Measurements from ENCODE around the gene CADPS2.

CADPS2 gene

DNA sequence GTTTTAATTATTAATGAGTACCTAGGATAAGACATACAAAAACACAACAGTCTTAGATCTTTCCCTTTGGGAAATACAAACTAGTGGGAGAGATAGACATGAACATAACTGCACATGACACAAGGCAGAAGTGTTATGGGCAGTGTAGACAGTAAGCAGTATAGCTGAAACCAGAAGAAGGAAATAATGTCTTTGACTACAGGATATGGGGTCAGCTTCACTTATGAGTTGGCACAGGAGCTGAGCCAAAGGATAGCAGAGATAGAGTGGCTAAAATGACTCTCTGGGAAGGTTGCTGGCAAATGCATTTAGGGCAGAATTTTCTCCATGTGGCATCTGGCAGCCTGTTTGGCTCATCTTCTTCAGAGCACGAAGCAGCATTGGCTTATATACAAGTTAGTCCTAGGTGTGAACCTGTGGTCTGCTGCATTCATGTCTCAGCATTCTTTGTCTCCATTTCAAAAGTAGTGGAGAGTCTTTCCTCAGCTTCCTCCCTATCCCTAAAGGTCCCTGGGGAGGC, 521.4 kb downstream of the CADPS2 start:
- DNase-seq (ENCODE audit: low read depth) = no peak

DNA sequence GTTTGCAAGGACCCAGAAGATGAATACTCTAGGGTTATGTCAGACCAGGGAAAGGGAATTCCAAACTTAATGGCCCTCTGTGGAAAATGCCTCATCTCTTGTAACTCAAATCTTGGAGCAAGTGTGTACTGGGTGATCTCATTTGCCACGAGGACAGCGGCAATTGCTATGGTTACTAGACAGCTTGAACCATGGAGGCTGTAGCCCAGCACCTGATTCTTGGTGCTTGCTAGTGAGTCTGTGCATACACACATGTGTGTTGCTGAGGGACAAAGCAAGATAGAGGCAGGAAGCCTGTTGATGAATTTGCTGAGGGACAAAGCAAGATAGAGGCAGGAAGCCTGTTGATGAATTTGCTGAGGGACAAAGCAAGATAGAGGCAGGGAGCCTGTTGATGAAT, 523.1 kb downstream of the CADPS2 start:
- no peak for DNase-seq (ENCODE audit: low read depth)

DNA sequence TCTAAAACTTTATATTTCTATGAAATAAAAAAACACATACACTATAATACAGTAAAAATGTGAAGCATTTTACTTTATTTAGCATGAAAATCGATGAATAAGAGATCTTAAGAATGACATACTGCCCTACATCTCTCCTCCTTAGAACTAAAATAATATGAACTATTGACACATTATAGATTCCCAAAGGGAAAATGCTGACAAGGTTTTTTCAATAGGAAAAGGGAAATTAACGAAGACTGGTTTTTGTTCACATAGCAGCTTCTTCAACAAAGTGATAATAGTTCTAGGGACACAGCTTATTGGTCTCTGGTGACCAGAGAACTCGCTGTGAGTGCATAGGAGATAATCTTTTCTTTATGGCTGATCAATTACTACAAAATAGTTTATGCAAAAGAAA, 523.8 kb downstream of the CADPS2 start:
- DNase-seq (ENCODE audit: low read depth) = no peak

DNA sequence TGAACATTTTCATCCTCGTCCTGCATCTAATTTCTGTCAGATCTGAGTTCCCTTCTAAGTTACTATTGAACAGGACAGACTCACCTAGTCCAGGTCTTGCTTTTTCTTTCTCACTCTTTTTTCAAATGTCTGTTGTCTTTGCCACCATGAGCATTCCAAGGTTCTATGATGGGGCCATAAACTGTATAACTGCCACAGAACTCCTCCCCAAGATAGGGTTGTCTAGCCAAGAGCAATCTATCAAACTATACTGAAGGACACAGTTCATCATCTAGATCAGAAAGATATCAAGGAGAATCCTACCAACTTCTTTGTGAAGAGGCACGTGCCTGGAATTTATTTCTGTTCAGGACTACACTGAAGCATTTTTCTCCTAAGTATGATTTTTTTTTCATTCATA, 531.6 kb downstream of the CADPS2 start:
- no peak for DNase-seq (ENCODE audit: low read depth)

DNA sequence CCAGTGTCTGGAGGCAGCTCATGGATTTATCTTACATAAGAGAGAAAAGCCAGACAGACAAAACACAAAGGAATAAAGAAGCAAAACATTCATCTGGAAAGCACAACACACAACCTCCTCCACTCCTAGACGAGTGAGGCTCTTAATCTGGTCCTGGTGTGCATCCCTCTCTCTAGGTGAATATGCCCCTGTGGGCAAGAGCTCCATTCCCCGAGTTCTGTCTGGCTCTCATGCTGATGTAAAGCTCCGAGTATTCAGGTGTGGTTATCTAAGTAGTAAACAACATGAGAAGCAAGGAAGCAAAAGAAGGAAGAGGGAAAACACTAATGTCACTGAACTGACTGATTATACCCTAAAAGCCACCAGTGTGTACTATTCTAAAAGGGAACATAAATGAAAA, 533.8 kb downstream of the CADPS2 start:
- DNase-seq (ENCODE audit: low read depth) = no peak

DNA sequence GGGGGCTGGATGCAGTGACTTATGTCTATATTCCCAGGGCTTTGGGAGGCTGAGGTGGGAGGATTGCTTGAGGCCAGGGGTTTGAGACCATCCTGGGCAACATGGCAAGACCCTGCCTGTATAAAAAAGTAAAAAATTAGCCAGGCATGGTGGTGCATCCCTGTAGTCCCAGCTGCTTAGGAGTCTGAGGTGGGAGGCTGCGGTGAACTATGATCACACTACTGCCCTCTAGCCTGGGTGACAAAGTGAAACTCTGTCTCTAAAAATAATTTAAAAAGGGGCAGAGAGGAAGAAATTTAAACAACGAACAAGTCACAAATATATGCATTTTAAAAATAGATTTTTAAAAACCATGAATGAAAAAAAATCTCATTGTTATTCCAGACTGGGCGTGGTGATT, 535.6 kb downstream of the CADPS2 start:
- DNase-seq (ENCODE audit: low read depth) = no peak

DNA sequence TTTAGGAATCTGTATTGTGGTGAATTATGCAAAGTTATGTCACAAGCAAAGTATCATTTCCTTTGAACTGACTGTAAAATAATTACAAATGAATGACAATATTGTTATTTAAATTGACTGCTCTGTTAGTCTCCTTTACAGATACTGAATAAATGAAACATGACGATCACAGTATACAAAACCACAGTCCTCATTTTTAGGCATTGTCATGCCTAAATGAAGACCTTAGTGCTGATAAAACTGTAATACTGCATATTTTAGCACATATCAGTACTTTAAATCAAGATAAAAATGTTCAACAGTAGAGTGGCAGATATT, 542.0 kb downstream of the CADPS2 start:
- DNase-seq (ENCODE audit: low read depth) = no peak

DNA sequence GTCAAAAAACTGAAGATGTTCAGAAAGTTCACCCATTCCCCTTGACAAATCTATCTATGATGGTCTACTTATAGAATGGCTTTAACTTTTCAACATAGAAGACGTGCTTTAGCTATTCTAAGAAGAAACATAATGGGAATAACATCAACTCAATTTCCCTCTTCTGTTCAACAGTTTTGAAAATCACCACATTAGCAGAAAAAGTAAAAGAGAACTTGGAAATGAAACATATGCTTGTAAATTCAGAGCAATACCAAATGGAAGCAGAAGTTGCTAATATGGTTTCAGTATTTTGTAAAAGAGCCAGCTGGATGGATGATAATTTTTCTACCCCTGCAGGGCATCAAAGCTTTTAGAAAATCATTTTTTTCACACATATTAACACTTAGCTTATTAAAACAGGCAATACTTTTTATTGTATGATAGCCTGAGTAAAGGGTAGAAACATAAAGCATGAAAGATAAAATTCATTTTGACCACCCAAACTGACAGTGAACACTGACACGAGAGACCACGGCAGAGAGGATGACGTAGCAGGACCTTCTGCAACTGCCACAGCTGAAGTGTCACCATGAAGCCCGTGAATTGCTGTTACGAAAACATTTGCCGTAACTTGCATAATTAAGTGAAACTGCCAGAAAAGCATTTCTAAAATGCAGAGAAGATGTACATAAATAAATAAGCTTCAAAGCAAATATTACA, 542.5 kb downstream of the CADPS2 start:
- no peak for DNase-seq (ENCODE audit: low read depth)

DNA sequence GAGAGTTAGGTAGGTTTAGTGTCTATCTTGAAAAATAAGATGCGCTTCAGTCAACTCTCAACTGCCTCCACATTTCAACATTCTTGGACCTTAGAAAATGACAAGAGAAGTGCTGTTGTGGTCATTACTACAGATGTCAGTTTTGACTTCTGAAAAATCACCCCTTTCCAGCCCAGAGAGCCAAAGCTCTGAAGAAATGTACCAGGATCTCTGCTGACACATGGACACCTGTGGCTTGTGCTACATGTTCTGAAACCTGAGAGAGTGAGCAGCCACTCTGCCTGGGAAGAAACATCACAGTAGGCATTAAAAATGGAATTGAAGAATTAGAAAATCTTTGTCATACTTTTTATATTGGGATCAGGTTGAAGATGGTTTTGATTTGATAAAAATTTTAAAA, 545.8 kb downstream of the CADPS2 start:
- no peak for DNase-seq (ENCODE audit: low read depth)

DNA sequence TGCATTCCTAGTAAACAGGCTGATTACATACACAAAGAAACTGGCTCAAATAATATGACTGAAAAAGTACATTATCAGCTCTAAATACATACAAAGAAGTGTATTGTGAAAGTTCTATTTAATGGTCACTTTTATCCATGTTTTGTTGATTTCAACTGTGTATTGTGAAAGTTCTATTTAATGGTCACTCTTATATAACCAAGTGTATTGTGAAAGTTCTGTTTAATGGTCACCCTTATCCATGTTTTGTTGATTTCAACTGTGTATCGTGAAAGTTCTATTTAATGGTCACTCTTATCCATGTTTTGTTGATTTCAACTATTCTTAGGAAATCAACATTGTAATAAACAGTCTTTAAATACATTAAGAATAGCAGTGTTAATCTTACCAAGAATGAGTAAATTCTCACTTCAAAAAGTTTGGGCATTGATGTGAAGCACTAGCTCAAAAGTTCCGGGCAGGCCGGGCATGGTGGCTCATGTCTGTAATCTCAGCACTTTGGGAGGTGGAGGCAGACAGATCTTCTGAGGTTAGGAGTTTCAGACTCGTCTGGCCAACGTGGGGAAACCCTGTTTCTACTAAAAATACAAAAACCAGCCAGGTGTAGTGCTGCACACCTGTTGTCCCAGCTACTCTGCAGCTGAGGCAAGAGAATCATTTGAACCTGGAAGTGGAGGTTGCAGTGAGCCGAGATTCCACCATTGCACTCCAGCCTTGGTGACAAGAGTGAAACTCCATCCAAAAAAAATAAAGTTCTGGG, 546.9 kb downstream of the CADPS2 start:
- DNase-seq (ENCODE audit: low read depth) = no peak

DNA sequence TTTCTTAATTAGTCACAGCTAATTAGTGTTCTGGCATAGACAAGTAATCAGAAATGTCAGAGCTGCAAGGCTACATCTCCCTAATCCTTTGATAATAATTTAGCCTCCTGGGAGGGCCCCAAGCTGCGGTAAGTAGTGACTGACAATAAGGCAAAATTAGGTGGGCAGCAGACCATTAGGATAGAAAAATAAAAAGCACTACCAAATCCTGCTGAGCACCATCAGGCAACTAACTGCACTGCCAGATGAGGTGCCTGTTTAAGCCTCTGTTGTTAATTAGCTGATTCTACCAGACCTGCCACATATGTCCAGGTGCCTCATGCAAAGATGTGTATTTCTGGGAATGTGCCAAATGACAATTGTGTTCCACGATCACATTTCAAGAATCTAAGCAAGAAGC, 549.2 kb downstream of the CADPS2 start:
- no peak for DNase-seq (ENCODE audit: low read depth)

DNA sequence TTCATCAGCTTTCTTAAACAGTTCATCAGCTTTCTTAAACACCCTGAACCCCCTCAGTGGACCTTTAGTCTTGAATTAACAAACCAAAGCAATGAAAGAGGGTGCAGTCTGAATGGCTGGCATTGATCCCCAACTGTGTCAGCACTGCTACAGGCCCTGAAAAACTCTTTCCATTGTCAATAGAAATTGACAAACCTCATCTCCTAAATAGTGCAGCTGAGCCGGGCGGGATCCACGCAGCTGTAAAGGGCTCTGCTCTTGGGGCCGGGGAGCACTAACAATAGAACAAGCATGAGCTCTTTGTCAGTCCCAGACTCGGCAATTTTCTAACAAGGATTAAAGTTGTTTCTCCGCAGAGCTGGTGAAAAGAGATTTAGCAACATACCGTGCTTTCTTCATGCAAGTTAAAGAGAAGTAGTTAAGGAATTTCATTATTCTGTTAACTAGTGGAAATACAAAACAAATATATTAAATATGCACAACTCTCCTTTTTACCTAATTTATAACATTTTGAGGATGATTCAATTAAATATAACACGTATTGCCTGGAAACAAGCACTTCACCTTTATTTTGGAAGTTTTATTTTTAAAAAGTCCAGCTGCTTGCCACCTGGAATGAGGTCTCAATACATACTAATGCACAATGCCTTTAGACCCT, 557.0 kb downstream of the CADPS2 start:
- DNase-seq (ENCODE audit: low read depth) = no peak

DNA sequence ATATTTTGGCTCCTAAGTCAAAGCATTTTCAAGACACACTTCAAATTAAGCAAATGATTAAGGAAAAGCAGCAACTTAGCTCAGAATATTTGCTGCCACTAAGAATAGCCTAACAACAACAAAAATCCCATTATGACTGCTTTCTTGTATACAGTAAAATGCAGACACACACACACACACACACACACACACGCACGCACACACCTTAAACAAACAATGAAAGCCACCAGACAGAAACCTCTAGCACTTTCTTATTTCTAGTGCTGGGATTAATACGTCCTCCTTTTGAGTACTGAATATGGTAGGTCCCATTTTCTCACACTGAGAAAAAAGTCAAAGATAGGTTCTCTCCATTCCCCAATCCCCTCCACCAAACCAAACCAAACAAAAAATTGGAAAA, 558.3 kb downstream of the CADPS2 start:
- DNase-seq (ENCODE audit: low read depth) = no peak

DNA sequence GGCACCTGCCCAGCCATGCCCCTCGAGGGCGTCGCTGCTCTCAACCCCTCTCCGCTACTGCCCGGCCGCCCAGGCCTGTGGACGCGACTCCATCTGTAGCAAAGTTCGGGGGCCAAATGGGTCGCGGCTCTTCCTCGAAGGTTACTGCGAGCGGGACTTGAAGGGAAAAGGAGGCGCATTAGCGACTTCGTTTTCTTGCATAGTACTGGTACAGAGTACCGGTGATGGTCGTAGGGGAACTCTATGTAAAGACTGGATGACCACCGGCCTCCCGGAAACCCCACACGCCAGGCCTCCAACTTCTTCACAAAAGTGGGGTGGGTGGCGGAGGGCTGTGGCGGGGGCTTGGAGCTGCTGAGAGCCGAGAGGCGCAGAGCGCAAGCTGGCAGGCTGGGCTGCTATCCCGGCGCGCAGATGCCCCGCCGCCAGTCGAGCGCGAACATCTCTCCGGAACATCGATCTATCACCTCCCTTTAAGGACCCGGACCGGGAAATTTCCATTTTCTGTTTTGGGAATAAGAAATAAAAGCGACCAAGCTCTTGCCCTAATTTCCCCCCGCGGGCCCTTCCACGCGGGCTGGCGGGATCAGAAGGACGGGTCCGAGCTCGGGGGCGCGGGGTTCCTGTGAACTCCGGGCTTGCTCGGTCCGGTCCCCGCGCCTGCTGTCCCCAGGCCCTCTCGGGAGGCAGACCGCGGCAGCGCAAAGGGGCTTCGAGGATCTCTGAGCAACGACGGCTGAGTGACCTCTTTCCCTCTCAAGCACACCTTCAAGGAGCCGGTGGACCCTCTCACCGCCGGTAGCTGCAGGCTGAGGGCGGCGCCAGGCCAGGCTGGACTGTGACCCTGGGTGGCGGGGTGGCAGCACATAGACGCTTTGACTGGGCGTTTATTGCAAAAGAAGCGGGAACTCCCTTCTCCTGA, 569.5 kb downstream of the CADPS2 start:
- DNase-seq (ENCODE audit: low read depth) = no peak

DNA sequence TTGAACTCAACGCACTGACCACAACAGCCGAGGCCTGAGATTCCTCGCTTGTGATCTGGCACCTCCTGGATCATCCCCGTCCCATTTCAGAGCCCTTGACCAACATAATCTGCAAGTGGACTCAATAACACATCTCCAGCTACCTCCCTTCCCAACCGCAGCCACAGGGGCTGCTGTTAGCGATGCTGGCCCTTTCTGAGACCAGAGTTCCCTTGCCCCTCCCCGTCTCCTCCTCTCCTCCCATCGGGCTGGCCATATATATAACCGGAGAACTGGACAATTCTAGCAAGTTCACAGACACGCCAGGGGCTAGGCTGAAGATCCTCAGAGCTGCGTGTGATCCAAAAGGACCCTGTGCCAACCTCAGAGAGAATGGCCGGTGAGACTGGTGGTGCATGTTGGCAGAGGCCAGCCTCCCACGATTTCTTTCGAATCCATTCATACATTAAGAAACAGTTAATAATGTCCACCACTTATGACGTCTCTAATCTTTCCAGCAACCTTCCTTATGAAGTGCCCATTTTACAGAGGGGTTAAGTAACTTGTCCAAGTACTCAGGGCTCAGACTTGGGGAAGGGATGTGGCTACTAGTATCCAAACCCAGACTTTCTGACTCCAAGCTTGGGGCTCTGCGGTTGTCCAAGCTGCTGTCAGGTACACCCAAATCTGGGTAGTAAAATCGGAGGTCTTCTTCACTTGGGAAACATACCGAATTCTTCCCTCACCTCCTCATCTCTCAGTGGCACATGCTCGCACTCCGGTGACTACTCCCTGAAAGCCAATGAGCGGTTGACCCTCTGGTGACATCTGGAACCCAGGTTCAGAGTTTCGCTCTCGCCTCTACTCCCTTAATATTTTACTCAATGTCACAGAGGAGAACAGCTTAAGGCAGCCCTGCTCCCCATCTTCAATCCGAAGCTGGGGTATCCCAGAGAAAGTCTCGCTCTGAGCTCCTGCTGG, 570.5 kb downstream of the CADPS2 start:
- DNase-seq (ENCODE audit: low read depth) = no peak

DNA sequence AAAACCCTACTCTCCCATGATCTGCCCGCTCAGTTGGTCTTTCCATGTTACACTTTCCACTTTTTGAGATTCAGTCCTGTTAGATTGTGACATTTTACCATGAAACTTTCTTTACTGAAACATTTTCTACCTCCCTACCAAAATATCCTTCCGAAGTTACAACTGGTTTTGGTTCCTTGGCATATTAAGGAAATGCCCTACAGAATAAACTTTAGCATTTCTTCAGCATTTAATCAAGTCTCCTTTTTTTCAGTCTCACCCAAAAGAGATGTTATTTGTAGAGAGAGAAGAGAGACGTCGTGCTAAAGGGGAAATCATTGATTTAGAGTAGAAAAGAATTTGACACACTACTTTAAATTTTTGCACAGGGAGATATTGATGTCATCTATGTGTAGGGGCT, 572.0 kb downstream of the CADPS2 start:
- no peak for DNase-seq (ENCODE audit: low read depth)

DNA sequence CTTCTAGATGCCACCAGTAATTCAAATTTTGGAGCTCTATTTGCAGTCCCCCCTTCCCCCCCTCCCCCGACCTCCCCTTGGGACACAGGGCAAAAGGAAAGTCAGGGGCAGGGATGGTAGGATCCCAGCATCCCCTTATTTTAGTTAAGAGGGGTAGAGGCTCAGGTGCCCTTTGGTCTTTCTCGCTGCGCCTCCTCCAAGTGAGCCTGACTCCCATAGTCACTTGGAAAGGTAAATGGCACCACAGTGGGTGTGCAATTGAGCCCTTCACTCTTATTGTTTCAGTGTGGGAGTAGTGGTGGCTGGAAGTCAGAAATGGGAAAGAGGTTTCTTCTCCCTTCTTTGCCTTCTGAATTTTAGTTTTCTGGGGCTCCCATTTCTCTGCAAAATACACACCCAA, 573.5 kb downstream of the CADPS2 start:
- DNase-seq (ENCODE audit: low read depth) = no peak

DNA sequence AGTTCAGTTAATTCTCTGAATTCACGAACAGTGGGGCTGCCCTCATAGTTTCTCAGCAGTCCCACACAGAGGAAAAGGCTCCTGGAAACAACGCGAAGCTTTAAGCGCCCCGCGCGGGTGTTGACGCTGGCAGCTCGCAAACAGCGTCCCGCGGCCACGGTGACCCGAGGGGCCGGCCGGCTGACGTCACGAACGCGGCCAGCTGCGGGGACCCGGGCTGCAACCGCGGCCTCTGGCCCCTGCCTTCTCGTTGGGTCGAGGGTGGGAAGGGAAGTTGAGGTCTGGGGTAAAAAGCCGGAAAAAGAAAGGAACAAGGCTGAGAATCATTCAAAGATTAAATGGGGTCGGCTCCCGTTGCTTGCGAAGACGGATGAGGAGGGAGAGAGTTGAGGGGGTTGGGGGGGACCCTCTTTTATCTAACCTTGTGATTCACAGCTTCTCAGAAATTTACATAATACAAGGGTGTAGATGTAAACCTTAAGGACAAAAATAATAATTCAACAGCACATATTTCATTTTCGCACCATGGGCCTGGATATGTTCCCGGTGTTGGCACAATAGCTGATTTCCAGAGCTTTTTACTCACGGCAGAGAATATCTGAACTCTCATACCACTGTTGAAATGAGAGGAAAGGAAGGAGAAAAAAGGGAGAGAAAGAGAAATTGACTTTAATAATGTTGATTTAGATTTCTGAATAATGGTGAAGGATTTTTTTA, 574.4 kb downstream of the CADPS2 start:
- no peak for DNase-seq (ENCODE audit: low read depth)

DNA sequence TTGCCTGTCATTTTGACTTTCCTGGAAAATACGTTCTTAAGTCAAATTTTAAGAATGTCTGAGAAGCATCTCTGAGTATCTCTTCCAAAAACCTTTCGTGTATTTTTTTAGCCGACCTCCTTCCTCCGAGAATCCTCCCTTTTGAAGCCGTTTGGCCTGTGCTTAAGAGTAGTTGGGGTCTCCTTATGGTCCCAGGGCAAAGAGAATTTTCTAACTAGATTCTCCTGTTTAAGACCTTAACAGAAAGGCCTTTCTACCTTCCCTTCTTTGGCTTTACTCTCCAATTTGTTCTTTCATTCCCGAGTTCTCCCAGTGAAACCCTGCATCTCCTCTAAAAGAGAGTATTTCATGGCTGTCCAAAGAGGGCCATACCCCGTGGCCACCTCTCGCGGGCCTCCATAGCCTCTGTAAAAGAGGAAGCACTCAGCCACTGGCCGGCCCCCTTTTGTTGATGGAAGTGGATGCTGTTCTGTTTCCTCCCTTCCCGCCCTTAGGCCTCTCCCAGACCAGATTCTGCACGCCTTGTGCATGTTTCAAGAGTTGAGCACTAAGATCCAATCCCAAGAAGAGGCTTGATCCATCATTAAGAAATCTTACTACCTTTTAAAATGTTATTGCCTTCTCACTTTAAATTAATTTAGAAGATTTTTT, 575.1 kb downstream of the CADPS2 start:
- no peak for DNase-seq (ENCODE audit: low read depth)
